ENCODE measurements around the gene LRMDA.
A peak's percentile ranks its signal among the peaks of the same experiment; 100 is the strongest.

Gene LRMDA

DNA sequence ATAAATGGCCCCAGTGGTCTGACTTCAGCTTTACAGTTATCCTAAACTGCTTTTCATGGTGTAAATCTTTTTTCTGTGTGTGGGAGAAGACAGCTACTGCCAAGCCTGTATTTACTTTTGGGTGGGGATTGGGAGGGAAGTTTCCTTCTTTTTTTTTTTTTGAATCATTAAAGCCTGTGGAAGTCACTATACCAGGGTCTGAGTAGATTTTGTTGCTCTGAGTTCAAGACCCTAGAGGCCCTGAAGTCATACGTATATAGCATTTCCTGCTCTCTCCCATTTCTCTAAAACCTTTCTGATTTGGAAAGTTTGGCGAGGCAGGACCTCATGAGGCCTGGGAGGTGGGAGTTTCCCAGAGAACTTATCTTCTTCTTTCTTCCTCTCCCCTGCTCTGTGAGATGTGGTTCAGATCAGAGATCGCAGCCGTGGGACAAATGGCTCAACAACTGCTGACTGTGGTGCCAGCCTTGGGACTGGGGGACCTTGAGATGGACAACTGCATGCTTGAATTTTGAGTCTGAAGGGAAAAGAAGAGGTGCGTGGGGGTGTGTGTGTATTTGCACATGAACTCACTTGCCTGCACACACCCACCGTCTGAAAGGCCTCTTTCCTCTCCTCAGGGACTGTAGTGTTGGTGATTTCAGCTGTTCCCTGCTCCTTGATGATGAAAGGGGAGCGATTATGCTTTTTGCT, 18.1 kb downstream of the LRMDA start:
- DNase-seq: no peak

DNA sequence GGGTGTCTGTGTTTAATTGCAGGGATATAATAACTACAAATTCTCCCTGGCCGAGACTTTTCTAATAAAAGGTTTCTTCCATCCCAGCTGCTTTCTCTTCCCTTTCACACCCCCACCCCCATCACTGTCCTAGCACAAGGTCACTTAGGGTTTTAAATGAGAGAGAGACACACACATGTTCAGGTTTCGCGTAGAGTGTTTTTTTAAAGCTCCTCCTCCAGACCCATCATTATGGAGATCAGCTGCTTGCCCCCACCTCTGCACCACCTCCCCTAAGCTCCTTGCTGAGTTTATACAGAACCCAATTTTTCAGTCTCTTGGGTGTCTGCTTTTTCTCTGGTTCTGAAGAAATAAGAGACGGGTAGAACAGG, 18.6 kb downstream of the LRMDA start:
- DNase-seq: no peak

DNA sequence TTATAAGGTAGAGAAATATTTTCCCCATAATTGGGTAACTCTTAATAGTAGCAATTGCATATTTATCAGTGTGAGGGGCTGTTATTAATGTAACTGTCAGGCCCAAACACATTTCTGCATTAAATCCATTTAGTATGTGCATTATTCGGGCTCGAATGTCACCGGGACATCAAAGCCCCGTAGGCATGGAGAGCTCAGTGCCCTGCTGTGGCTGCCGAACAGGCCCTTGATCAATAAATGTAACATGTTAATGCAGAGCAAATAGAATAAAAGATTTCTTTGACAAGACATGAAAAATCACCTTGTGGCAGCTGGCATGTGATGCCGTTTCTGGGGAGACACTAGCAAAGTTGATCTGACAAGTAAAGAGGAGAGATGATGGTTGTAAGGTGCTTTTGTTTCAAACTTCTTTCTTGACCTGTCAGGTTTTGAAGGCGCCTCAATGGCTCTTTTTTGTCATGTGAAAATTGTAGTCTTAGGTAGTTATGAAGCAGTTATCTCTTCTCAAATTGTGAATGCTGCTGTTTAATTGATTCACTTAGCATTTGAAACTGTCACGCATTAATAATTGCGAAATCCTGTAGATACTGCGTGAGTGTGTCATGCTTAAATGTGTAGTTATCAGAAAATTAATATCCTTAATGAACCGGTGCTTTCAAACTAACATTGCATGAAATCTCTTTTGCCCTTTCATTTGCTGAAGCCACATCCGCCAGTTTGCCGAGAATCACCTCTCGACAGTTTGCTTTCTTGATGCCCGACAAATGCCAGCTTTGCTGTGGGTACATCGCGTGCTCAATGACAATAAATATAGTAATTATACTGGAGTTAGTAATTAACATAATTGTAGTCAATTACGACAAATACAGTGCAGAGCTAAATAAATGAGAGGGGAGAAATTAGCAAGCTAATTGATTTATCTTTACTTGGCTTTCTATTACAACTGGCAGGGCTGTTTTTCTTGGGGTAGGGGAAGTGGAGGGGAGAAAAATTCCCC, 19.5 kb downstream of the LRMDA start:
- DNase-seq: peak; percentile 32

DNA sequence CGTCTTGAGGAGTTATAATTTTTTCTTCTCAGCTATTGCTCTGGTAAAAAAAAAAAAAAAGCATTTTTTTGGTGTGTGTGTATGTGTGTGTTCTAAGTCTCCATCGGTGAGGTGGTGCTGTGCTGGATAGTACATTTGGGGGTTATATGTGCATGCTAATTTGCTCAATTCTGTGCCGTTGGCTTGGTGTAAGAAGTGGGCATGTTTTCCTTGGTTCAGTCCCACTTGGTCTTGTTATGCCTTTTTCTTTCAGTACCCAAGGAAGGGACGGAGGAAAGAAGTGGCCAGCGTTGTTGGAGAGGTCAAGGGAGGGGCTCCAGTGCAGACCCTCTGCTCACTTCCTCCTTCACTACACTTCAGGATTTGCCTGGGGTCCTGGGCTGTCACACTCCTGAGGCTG, 20.4 kb downstream of the LRMDA start:
- peak; percentile 37 for DNase-seq

DNA sequence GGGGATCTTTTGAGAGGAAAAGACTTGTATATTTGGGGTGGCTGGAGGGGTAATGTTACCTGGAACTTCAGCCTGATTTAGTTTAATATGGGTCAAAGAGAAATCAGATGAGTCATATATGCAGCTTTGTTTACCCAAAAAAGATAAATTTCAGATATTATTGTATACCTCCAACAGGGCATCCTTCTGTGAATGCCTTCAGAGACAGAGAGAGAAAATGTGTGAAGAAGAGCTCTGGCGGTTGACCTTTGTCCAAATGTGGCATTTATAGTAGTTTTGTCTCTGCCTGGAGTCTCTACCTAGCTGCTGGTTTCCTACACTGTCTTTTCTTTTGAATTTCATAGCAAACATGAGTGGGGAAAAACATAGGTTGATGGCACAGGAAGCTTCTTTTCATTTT, 21.6 kb downstream of the LRMDA start:
- DNase-seq: no peak

DNA sequence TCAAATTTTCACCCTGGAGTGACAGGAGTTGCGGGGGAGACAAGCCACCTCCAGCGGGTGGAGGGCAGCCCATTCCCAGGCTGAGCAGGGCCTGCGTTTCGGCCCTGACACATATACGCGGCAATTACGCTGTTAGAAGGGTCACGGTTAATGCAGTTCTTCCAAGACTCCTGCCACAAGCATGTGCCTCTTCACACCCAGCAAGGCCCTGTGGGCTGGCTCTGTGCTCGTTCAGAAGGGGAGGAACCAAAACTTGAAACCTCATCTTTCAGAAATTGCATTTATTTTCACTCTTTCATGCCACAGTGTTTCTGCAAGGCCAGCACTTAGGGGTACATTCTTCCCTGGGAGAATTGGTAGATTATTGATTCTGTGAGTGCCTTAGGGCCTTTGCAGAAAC, 24.7 kb downstream of the LRMDA start:
- DNase-seq: peak; percentile 22

DNA sequence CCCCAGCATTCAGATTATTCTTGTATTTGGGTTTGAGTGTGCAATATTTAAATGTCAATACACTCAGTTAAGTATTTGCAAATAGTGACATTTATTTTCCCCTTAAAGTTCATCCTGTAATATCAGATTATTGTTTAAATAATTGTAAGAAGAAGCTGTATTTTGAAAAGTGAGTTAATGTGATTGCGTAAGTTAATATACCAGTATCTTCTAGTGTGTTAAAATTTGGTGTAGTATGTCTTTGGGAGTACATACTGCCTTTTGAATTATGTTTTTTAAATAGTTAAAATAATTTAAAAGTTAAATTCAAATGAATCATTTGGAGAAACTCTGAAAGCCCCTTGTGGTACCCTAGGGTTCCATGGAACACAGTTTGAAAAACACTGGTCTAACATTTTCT, 28.6 kb downstream of the LRMDA start:
- DNase-seq: no peak

DNA sequence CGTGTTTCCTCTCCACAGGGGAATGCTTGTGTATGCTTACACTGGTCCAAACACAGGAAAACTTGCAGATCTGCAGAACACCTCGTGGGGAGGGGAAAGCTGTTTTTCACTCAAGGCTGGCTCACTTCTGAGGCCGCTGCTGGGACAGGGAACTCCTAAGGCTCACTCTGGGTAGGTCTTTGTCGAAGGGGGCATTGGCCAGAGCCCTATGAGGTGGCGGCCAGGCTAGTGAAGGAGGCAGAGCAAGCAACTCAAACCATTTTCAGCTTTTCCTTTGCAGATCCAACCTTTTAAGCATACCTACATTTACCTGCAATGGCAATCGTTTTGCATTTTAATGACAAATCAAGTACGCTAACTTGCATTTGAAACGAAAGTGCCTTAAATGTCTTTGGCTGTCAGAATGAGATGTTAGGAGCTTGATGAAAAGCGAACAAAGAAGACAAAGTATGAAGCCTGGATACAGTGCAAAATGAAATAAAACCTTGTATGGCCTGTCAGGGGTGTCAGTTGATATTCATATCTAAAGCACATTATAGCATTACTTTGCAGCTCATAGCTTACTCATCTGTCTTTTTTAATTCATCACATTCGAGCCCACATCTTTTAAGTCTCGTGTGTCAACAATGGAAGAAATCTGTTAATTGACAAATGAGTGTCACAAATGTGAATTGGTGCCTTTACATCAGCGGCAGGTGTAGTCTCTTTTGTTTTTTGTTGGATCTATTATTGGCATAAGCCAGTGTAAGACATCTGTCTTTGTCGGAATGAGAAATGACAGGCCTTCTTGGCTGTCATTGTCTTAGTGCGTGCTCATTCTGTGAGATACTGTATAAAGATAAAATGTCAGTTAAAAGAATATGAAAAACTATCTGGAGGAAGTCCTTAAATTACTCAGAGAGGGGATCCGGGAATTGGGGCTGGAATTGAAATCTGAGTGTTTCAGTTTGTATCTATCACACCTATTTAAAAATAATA, 30.5 kb downstream of the LRMDA start:
- no peak for DNase-seq

DNA sequence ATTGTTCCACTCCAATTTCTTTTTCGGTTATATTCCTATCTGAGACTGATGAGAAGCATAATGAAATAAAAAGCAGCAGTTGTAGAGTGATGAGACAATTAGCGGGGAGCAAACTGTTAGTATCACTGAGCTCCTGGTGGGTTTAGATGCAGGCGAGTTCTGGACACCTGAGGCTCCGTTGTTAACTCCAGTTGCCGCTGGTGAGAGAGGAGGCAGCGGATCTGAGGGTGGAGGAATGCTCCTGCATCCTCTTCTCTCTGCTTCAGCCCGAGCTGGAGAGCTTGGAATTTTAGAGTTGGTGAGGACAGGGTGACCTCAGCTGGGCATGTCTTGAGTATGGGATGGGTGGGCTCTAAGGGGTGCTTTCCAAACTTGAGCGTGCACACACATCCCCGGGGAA, 31.4 kb downstream of the LRMDA start:
- no peak for DNase-seq

DNA sequence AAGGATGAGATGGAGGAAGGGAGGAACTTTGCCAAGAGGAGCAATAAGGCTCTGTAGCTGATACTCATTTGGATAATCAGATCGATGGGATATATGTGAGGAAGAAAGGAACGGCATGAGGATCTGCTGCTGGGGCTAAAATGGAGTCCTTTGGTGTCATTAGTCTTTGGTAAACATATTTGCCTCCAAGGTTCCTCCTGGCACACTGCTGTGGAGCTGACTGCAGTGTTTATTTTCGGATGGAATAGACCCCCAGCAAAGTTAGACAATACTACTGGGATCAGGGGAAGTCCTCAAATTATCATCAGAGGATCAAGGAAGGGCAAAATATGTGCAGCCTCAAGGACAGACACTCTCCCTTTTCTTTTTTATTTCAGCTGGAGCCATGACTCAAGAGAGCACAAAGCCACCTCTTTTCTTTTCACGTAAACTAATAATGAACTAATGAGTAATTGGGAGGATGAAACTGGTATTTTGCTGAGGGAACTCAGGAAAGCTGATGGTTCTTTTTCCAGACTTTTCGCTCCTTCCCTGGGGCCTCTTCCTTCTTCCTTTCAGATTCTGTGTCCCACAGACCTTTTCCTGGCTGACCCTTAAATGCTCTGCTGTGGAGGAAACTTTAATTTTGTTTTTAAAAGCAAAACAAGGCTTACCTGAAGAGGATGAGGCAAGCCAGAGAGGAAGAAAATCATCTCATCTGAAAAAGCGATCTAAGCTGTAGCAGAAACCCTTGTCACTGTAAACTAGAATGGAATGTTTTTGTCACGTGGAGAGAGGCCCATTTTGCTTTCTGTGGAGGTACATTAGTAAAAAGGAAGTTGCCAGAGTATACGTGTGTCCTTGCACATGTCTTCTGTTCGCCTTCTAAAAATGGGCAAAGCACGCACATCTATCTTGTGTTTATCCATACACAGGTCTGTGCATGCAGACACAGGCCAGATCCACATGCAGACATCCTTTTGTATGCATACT, 33.3 kb downstream of the LRMDA start:
- DNase-seq: no peak

DNA sequence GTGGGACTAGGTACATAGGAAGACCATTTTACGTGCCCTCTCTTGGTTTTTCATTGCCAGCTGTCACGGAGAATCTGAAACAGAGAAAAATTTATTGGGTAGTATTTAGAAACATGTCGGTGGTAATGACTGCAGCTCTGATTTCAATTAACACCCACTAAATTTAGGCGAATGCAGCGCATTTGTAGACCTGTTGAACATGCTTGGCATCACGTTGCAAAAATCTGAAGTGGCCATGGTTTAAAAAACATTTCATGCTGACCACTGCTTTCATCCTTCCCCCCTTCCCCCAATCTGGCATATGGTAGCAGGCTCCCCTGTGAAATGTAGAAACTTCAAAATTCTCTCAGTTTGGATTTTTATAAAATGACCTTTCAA, 34.0 kb downstream of the LRMDA start:
- no peak for DNase-seq

DNA sequence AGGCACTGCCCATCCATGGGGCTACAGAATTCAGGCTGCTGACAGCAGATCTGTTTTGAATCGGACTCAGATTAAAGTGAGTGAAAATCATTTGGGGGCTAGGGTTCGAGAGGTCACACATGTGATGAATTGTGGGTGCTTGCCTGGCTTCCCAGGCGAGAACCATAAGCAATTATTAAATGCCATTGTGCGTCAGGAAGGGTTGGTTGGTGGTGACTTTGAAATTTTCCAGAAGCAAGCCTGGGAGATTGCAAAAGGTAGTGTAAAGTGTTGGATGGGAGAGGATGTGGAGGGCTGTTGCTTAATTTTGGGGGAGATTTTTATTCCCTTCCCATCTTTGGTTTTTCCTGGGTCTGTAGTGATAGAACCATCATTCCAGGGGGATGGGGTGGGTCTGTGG, 34.6 kb downstream of the LRMDA start:
- DNase-seq: no peak

DNA sequence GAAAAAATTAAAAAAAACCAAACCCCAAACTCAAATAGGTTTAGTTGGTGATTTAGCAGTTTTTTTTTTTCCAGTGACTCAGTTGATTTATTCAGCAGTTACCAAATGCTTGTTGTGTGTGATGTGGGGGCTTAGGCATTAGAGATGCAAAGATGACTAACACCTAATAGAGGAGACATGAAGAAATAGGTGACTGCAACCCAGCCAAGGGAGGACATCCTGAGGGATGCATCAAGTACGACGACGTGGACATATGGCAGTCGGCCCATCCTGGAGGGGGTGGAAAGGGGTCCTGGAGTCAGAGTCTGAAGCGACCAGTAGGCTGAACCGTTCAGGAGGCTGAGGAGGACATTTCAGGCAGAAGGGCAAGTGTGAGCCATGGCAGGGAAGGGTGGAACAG, 35.5 kb downstream of the LRMDA start:
- no peak for DNase-seq

DNA sequence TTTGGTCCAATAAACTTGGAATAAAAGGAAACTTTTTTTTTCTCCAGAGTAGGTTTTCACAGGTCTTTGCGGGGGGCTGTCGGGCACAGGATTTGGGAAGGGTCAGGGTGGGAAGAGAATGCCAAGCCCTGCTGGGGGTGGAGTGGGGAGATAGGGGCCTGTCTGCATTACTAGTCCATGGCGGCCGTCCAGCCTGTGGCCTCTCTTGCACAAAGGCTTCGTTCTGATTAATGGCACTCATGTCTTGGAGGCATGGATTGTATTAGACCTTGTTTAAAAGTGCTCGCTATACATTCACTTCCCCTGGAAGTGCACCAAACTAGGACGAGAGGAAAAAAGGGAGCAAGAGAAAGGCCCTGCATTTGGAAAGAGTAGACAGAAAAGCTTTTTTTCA, 37.2 kb downstream of the LRMDA start:
- no peak for DNase-seq

DNA sequence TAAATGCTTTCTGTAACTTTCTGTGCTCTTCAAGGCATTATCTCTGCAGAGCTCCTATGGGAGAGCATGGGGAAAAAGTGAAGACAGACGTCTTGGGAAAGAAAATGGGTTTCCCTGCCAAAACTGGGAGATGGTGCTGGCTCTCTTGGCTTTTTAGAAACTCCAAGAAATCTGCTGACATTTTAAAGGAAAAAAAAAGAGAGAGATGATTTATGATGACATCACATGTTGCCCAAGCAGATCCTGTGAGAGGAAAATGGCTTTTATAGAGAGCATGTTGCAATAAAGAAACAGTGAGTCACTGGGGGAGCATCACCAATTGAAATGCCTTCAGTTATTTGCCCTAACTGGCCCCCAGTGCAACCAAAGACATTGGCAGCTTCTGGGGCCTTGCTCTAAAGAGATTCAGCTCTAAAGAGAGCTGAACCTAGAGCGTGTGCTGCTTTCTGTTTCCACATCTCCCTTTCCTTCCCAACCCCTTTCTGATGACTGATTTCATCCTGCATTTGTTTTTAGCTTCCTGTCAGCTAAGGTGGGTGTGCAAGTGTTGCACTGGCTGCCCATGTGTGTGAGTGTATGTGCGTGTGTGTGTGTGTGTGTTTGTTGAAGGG, 37.7 kb downstream of the LRMDA start:
- no peak for DNase-seq

DNA sequence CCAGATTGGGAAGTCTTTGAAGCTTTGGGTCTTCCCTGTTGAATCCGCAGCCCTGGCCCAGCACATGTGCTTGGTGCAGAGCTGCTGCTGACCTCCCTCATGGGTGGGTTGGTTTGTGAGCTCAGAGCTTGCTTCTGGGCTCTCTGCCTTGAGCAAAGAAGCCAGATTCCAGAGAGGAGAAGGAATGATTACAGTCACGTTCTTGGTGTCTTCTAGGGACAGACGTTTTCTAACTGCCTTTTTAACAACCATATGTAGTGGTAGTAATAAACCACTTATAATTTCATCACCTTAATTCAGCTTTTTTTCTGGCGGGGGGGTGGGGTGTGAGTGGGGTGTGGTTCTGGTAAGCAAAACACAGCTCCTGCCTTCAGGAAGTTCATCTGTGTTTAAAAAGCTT, 39.5 kb downstream of the LRMDA start:
- DNase-seq: no peak

DNA sequence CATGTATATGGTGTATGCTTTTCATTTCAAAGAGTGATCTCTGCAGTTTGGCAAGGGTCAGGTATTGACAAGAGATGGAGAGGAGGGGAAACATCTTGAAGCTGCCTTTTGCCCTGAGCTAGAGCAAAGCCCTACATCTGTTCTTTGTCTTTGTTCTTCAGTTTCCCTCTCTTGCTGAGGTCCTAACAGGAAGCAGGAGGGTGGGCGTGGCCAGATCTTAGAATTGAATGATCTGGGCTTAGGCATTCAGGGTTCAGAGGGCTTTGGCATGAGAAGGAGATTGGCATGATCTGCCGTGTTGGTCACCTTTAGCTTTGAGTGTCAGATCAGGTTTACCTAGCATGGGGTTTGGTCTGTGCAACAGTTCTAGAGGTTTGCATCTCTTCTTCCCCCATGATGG, 41.3 kb downstream of the LRMDA start:
- no peak for DNase-seq

DNA sequence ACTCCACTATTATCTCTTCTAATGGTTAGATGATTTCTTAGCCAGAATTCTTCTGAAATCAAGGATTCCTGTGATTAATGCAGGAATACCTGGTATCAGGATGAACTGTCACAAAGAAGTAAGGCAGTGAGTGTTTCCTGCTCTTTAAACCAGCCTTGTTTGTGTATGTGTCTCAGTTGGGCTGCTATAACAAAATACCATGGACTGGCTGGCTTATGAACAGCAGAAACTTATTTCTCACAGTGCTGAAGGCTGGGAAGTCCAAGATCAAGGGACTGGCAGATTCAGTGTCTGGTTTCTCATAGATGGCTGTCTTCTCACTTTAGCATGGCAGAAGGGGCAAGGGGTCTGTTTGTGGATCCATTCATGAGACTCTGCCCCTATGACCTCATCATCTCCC, 42.7 kb downstream of the LRMDA start:
- no peak for DNase-seq

DNA sequence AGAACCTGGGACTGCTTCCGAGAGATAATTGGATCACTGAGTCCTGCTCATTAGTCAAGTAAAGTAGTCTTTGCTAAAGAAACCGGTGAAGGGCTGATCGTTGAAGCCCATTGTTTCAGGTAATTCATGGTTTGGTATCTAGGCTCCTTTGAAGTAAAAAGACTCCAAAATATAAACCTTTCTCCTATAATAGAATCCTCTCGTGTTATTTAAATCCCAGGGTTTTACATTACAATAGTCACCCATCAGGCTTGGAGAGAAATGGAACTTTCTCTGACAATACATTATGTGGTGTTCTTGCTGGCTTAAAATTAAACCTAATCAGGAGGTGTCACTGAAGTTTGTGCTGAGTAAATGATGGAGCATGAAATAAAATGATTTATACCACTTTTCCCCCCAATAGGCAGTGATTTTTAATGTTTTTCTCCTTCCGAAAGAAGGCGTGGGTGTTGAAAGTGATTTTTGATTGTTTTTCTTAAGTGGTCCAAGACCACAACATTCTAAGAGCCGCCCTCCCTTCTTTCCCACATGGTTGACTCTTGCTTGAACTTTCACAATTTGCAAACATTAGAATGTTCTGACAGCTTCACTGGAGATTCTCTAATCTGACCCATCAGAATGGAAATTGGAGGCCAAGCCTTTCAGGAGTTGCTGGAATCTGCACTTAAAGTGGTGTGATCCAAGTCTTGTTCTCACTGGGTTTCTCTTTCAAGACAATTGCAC, 44.2 kb downstream of the LRMDA start:
- DNase-seq: no peak

DNA sequence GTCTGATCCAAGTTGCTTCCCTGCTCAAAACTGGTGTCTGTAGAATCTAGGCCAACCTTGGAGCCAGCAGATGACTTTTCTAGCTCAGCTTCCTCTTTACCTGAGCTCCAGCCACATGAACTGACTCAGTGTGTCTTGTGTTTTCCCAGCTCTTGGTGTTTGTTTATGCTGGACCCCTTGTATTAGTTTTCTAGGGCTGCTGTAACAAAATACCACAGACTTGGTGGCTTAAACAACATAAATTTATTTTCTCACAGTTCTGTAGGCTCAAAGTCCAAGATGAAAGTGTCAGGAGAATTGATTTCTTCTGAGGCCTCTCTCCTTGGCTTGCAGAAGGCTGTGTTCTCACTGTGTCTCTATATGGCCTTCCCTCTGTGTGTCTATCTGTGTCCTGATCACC, 45.1 kb downstream of the LRMDA start:
- no peak for DNase-seq

DNA sequence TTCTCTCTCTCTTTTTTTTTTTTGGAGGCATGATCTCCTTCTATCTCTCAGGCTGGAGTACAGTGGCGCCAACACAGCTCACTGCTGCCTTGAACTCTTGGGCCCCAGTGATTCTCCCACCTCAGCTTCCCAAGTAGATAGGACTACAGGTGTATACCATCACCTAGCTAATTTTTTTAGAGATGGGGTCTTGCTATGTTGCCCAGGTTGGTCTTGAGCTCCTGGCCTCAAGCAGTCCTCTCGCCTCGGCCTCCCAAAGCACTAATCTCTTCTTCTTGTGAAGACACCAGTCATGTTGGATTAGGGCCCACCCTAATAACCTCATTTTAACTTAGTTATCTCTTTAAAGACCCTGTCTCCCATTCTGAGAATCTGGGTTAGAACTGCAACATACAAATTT, 45.6 kb downstream of the LRMDA start:
- no peak for DNase-seq
